ENCODE data around the gene MPO. TPM values are rescaled to one million over a fixed set of nuclear protein-coding genes. Genes with fewer than 3 reads are reported as not detected.
A peak's percentile ranks its signal among the peaks of the same experiment; 100 is the strongest.

MPO gene
- total and polyA plus RNA-seq, 10 of the 15 experiments (the other 5 are each of a cell fraction or from before 2014, with no cell fraction given), result 0.06 to 0.49 (median 0.14) TPM

DNA sequence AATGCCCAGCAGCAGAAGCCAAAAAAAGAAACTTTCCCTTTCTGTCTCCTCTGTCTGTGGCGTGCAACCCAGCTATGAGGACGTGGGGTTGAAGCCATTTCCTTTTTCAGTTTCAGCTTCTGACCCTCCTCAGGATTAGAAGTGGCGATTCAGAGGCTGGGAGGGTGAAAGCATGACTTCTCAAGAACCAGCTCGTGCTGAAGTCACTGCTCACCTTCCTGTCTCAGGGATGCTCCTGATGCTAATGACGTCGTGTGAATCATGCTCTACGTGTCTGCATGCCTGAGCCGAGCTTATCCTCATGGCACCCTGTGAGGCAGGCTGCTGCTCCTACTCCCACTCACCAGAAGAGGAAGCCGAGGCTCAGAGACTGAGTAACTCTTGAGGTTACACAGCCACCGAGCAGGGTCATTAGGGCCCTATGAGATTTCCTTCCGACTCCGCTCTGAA lies 48.0 kb downstream of the MPO start (continued):
- 0 out of 4 replicates have a peak, but pooled peaks of 1 of the 2 experiments have one; percentile 19 for TF ChIP-seq EP300 (IDR thresholded peaks at IDR 0.05; ENCODE audit: borderline replicate concordance in 1 of 2, control insufficient read depth in 1 of 2, low read depth in 2 of 2, low read length in 2 of 2)
- TF ChIP-seq, protein P1, sequence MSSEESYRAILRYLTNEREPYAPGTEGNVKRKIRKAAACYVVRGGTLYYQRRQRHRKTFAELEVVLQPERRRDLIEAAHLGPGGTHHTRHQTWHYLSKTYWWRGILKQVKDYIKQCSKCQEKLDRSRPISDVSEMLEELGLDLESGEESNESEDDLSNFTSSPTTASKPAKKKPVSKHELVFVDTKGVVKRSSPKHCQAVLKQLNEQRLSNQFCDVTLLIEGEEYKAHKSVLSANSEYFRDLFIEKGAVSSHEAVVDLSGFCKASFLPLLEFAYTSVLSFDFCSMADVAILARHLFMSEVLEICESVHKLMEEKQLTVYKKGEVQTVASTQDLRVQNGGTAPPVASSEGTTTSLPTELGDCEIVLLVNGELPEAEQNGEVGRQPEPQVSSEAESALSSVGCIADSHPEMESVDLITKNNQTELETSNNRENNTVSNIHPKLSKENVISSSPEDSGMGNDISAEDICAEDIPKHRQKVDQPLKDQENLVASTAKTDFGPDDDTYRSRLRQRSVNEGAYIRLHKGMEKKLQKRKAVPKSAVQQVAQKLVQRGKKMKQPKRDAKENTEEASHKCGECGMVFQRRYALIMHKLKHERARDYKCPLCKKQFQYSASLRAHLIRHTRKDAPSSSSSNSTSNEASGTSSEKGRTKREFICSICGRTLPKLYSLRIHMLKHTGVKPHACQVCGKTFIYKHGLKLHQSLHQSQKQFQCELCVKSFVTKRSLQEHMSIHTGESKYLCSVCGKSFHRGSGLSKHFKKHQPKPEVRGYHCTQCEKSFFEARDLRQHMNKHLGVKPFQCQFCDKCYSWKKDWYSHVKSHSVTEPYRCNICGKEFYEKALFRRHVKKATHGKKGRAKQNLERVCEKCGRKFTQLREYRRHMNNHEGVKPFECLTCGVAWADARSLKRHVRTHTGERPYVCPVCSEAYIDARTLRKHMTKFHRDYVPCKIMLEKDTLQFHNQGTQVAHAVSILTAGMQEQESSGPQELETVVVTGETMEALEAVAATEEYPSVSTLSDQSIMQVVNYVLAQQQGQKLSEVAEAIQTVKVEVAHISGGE (CRISPR knock-in tag; IDR thresholded peaks at IDR 0.05), result no peak
- no peak for TF ChIP-seq RB1 (IDR thresholded peaks at IDR 0.05; ENCODE audit: borderline replicate concordance)
- 0 out of 2 replicates have a peak, but pooled peaks have one; percentile 12 for TF ChIP-seq RAD21 (IDR thresholded peaks at IDR 0.05; ENCODE audit: insufficient read depth, low read depth, low read length)
- peak; percentile 89 for TF ChIP-seq IKZF1 (conservative IDR thresholded peaks at IDR 0.05)
- TF ChIP-seq, protein P2, sequence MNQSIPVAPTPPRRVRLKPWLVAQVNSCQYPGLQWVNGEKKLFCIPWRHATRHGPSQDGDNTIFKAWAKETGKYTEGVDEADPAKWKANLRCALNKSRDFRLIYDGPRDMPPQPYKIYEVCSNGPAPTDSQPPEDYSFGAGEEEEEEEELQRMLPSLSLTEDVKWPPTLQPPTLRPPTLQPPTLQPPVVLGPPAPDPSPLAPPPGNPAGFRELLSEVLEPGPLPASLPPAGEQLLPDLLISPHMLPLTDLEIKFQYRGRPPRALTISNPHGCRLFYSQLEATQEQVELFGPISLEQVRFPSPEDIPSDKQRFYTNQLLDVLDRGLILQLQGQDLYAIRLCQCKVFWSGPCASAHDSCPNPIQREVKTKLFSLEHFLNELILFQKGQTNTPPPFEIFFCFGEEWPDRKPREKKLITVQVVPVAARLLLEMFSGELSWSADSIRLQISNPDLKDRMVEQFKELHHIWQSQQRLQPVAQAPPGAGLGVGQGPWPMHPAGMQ (IDR thresholded peaks at IDR 0.05; ENCODE audit: borderline replicate concordance), result no peak
- peak; percentile 57 for TF ChIP-seq RUNX3 (IDR thresholded peaks at IDR 0.05; ENCODE audit: low read length)
- peak; percentile 62; the same call in 1 of the 2 replicates for TF ChIP-seq CBFB (IDR thresholded peaks at IDR 0.05; ENCODE audit: low read depth)
- peak; percentile 67 for TF ChIP-seq MEF2B (IDR thresholded peaks at IDR 0.05; ENCODE audit: partially characterized antibody, poor library complexity, severe bottlenecking)
- TF ChIP-seq MTA2 (IDR thresholded peaks at IDR 0.05; ENCODE audit: low read depth), result peak; percentile 47; the same call in 1 of the 2 replicates
- TF ChIP-seq, protein P3, sequence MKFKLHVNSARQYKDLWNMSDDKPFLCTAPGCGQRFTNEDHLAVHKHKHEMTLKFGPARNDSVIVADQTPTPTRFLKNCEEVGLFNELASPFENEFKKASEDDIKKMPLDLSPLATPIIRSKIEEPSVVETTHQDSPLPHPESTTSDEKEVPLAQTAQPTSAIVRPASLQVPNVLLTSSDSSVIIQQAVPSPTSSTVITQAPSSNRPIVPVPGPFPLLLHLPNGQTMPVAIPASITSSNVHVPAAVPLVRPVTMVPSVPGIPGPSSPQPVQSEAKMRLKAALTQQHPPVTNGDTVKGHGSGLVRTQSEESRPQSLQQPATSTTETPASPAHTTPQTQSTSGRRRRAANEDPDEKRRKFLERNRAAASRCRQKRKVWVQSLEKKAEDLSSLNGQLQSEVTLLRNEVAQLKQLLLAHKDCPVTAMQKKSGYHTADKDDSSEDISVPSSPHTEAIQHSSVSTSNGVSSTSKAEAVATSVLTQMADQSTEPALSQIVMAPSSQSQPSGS (IDR thresholded peaks at IDR 0.05; ENCODE audit: low read length), result peak; percentile 41; the same call in 1 of the 2 replicates
- TF ChIP-seq ATF7 (IDR thresholded peaks at IDR 0.05; ENCODE audit: low read depth), result peak; percentile 90
- TF ChIP-seq RAD51 (IDR thresholded peaks at IDR 0.05), result peak; percentile 16; the same call in 1 of the 2 replicates
- TF ChIP-seq POLR2A (IDR thresholded peaks at IDR 0.05; ENCODE audit: low read depth, low read length), result peak; percentile 56

All from GM12878 (cell line).